ENCODE results near the gene RAP1GAP2.

RAP1GAP2 gene

DNA sequence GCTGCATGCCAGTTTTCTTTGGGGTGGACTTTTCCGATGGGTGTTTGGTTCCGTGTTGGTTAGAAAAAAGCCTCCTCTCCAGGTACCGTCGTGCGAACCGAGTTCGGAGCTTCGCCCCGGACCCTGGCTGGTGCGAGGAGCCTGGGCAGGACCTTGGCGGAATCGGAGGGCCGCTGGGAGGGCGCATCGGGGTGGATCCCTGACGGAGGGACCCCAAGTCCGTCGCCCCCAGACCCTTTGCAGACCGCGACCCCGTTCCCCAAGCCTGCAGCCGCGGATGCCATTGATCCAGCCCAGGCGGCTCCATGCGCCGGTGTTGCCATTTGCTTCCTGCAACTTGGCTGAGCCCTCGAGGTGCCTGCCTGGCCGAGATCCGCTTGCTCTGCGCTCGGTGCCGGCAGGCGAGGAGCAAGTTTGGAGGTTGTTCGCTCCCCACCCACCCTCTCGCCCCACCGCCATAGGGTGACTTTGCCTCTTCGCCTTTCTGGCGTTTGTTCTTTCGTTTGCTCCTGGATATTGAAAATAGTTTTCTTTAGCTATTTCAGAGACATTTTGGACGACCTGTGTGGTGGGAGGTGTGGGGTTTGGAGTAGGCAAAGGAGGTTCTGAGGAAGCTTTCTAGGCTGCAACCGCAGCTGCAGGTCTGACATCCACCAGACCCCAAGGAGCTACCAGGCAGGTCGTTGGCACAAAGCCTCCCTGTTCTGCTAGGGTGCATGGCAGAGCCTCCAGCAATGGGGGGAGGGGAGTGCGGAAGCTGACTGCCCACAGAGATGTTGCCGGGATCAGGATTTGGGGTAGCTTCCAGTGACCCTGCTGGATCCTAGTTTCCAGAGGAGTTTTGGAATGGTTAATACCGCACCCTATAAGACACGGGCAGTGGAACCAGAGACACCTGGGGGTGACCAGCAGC, 58.2 kb downstream of the RAP1GAP2 start:
- no peak for DNase-seq

DNA sequence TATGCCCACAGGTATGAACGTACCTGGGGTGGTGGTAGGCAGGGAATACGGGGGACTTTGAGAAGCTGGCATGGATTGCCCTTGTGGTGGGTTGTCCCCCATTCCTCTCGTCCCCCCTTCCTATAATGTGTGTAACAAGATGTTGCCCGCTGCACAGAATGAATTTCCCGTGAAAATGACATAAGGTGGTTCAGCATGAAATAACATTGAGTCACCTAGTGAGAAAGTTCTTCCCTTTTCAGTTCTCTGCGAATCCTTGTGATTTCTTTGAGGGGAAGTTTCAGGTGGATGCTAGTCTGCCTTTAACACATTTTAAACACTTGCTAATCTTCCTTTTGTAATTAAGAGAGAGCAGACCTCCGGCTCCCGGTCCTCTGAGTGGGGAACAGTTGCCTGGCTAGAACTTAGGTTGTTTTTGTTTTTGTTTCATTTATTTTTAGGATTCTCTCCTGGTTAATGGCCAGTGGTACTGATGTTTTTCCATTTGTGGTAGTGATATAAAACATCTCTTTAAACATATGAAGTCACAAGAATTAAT, 58.9 kb downstream of the RAP1GAP2 start:
- DNase-seq, result no peak

DNA sequence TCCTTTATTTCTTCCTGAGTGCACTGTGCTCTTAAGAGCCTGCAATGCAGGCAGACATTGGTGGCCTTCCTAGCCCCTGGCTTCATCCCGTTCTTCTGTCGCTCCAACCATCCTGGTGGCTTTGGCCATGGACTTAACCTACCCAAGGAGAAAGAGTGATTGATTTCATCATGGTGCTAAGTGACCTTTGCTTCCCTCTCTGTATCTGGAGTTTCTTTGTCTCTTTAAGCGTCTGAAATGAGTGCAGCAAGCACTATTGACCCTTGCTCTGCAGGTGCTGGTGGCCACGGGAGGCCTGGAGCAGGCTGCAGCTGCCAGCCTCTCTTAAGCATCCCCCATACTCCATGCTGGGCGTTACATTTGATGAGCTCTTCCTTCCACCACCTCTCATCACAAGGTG, 60.5 kb downstream of the RAP1GAP2 start:
- no peak for DNase-seq

DNA sequence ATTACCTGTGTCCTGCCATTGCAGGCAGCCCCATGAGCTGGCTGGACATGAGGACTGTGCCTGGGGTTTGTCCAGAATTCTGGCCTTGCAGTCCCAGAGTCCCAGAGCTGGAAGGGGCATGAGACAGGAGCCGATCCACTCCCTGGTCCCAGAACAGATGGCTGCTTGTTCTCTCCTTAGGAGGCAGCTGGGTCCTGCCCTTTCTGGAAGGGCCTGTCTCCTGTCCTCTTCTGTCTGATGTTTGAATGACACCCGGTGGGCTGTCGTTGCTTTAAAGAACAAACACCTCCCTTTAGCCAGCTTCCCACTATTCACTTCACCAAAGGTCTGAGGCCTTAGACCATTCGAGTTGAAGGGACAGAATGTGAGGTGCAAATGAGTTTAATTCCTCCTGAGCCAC, 63.8 kb downstream of the RAP1GAP2 start:
- no peak for DNase-seq

GRCh38 chr17:2860883-2861282, 64.6 kb downstream of the RAP1GAP2 start:
- DNase-seq, result no peak

- DNase-seq, result no peak
These were observed 66.0 kb downstream of the RAP1GAP2 start for GRCh38 chr17:2862197-2862596.

DNA sequence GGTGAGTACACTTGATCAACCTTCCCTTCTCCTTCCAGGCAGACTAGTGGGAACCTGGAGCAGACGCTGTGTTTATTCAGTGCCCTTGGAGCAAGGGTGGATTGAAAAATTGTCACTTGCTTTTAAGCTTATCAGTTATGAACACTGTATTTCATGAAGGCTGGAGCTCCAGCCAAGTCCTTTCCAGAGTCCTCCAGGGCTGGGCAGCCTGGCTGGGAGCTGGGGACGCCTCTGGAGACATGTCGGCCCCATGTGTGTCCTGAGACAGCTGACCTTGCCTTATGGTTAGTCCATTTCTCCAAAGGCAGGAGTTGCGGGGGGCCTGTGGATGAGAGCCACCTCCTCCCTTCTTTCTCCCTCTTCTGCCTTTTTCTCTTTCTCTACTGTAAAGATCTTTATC, 67.0 kb downstream of the RAP1GAP2 start:
- no peak for DNase-seq

- DNase-seq, result no peak
These were observed 69.0 kb downstream of the RAP1GAP2 start for GRCh38 chr17:2865228-2865627.

- DNase-seq, result peak; percentile 12
These were observed 71.5 kb downstream of the RAP1GAP2 start for GRCh38 chr17:2867441-2868424.

GRCh38 chr17:2869604-2870003, 73.4 kb downstream of the RAP1GAP2 start:
- no peak for DNase-seq

- DNase-seq, result no peak
These were observed 75.0 kb downstream of the RAP1GAP2 start for GRCh38 chr17:2871205-2871604.

DNA sequence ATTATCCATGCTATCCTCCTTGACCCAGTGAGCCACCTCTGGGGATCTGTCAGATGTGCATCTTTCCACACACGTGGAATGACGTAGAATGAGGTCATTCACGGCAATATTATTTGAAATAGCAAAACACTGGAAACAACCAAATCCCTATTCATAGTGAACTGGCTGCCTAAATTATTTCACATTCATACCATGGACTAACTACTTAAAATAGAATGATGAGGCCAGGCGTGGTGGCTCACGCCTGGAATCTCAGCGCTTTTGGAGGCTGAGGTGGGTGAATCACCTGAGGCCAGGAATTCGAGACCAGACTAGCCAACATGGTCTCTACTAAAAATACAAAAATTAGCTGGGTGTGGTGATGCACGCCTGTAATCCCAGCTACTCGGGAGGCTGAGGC, 75.5 kb downstream of the RAP1GAP2 start:
- DNase-seq, result no peak

DNA sequence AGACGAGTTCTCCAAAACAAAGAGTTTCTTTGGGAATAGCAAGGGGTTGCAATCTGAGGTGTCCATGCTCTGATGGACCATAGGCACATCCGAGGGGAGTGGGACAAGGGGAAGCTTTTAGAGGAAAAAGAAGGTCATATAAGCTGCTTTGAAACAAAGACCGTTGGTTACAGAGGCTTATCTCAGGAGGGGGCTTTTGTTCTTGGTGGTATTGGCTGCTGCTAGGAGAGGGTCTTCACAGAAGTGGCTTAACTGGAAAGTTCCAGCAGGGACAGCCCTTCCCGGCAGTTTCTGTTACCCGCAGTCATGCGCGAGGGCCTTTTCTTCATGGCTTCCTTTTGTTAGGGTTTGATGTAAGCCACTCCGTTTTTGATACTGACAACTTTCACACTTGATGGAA, 76.0 kb downstream of the RAP1GAP2 start:
- no peak for DNase-seq

DNA sequence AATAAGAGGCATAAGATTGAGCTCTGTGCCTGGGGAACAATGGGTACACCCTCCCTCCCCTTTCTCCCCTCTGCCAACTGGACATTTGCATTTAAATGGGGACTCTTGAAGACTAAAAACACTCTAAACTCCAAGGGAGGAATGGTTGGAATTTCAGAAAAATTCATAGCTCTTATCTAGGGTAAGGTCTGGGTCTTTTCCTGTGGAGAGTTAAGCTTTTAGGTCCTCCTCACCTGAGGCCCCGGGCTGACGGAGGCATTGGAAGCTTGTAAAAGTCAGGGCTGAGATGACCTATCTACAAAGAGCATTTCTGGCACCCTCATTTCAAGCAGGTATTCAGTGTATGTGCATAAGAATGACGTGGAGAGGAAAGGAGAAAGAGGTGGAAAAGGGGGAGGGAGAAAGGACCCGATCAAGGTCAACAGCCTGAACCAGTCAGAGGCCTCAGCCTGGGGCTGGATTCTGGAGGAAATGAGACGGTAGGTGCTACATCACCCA, 78.0 kb downstream of the RAP1GAP2 start:
- peak; percentile 72 for DNase-seq

- no peak for DNase-seq
These were observed 79.4 kb downstream of the RAP1GAP2 start for GRCh38 chr17:2875608-2876007.

DNA sequence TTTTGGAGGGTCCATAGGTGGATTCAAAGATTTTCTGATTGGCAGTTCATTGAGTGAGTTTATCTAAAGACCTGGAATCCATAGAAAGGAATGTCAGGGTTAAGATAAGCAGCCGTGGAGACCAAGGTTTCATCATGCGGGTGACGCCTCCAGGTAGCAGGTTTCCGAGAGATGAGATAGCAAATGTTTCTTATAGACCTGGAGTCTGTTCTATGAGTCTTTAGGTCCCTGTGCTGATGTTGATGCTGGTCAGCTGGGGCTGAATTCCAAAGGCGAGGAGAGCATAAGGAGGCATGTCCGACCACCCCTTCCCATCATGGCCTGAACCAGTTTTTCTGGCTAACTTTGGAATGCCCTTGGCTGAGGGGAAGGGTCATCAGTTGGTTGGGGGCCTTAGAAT, 80.2 kb downstream of the RAP1GAP2 start:
- DNase-seq, result peak; percentile 20

- DNase-seq, result no peak
These were observed 82.6 kb downstream of the RAP1GAP2 start for GRCh38 chr17:2878751-2879254.

DNA sequence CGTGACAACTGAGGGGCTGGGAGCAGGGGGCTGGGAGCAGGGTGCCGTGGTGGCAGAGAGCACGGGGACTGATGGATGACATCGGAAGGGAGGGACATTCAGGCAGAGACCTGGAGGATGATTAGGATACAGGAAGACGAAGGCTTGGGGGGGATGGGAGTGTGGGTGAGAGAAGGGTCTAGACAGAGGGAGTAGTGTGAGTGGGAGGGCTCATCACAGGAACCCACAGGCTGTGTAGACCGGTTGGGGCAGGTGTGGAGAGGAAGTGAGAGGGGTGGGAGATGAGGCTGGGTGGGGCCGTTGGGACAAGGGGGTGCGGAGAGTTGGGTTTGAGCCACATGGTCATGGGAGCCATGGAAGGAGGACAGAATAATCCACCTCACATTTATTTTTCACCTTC, 83.8 kb downstream of the RAP1GAP2 start:
- DNase-seq, result no peak

GRCh38 chr17:2881295-2881694, 85.1 kb downstream of the RAP1GAP2 start:
- DNase-seq, result no peak

DNA sequence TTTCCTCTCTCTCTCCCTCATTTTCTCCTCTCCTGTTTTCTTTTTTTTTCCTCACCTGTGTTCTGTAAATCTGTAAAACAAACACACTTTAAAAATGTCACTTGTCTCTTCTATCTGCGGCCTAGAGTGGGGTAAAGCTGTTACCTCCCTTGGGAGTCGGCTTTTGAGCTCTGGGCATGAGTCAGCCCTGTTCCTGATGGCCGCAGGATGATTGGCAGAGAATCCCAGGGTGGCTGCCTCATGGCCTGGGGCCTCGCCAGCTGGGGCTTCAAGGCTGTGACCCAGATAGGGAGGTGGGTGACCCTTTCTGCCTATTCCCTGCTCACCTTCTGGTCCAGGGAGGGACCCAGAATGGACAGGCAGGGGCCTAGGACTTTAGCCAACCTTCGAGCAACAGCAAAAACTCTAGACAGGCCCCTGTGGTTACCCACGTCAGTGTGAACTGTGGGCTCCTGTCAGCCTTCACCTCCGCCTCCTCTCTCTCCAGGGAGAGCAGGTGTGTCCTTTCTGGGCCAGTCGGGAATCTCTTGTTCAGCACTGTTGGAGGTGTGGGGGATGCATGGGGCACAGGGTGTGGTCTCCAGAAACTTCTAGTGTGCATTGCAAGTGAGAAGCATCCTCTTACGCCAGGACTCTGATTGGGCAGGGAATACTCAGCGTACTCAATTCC, 87.4 kb downstream of the RAP1GAP2 start:
- DNase-seq, result peak; percentile 72

- no peak for DNase-seq
These were observed 89.5 kb downstream of the RAP1GAP2 start for GRCh38 chr17:2885733-2886132.

- no peak for DNase-seq
These were observed 92.1 kb downstream of the RAP1GAP2 start for GRCh38 chr17:2888326-2888725.

Measured in NCI-H226 (cell line).